ENCODE results near the gene ANKS3.
"Not testable (repeated sequence)": the region's sequence is repeated elsewhere in the genome, so short reads cannot be mapped to it uniquely, and the experiment has no call there.

Gene ANKS3

GRCh38 chr16:4755687-4756086 lies 21.6 kb upstream of the ANKS3 start:
- no peak for DNase-seq (ENCODE audit: low read depth, low spot score)

GRCh38 chr16:4754865-4755264 lies 20.8 kb upstream of the ANKS3 start:
- DNase-seq (ENCODE audit: low read depth, low spot score): no peak

- DNase-seq (ENCODE audit: low read depth, low spot score): no peak
Observed at GRCh38 chr16:4753227-4753626, 19.2 kb upstream of the ANKS3 start.

GRCh38 chr16:4752351-4753100 lies 18.5 kb upstream of the ANKS3 start:
- no peak for DNase-seq (ENCODE audit: low read depth, low spot score)

- no peak for DNase-seq (ENCODE audit: low read depth, low spot score)
Observed at GRCh38 chr16:4750896-4751295, 16.8 kb upstream of the ANKS3 start.

- no peak for DNase-seq (ENCODE audit: low read depth, low spot score)
Observed at GRCh38 chr16:4749700-4750257, 15.7 kb upstream of the ANKS3 start.

GRCh38 chr16:4748682-4749411 lies 14.8 kb upstream of the ANKS3 start:
- no peak for DNase-seq (ENCODE audit: low read depth, low spot score)

- no peak for DNase-seq (ENCODE audit: low read depth, low spot score)
Observed at GRCh38 chr16:4747906-4748681, 14.0 kb upstream of the ANKS3 start.

GRCh38 chr16:4746991-4747574 lies 13.0 kb upstream of the ANKS3 start:
- no peak for DNase-seq (ENCODE audit: low read depth, low spot score)

- no peak for DNase-seq (ENCODE audit: low read depth, low spot score)
Observed at GRCh38 chr16:4746215-4746614, 12.1 kb upstream of the ANKS3 start.

- DNase-seq (ENCODE audit: low read depth, low spot score): no peak
Observed at GRCh38 chr16:4745274-4745569, 11.2 kb upstream of the ANKS3 start.

GRCh38 chr16:4744555-4745273 lies 10.6 kb upstream of the ANKS3 start:
- no peak for DNase-seq (ENCODE audit: low read depth, low spot score)

GRCh38 chr16:4743226-4743878 lies 9.3 kb upstream of the ANKS3 start:
- DNase-seq (ENCODE audit: low read depth, low spot score): no peak

- DNase-seq (ENCODE audit: low read depth, low spot score): not testable (repeated sequence)
Observed at GRCh38 chr16:4738370-4738769, 4.3 kb upstream of the ANKS3 start.

- no peak for DNase-seq (ENCODE audit: low read depth, low spot score)
Observed at GRCh38 chr16:4737545-4737944, 3.5 kb upstream of the ANKS3 start.

GRCh38 chr16:4736546-4736945 lies 2.5 kb upstream of the ANKS3 start:
- no peak for DNase-seq (ENCODE audit: low read depth, low spot score)

GRCh38 chr16:4734730-4735535 lies 862 bp upstream of the ANKS3 start:
- peak; percentile 41 for DNase-seq (ENCODE audit: low read depth, low spot score)

GRCh38 chr16:4733747-4734062 lies 366 bp downstream of the ANKS3 start:
- DNase-seq (ENCODE audit: low read depth, low spot score): no peak

- no peak for DNase-seq (ENCODE audit: low read depth, low spot score)
Observed at GRCh38 chr16:4733211-4733742, 794 bp downstream of the ANKS3 start.

- no peak for DNase-seq (ENCODE audit: low read depth, low spot score)
Observed at GRCh38 chr16:4729876-4730275, 4.2 kb downstream of the ANKS3 start.
